UCSD-AML1 (cell line): ENCODE data around the gene TBL1X.

ENCODE experiments used
- DNase-seq: peaks from one replicate; lab custom pipeline; 2025; ENCODE audit not compliant: unreplicated experiment; lab: John Stamatoyannopoulos, UW

The TBL1X gene

GRCh38 chrX:9619133-9619532, 154.3 kb downstream of the TBL1X start:
- DNase-seq, result no peak

GRCh38 chrX:9619581-9619980, 154.7 kb downstream of the TBL1X start:
- DNase-seq, result no peak

- DNase-seq, result no peak
Observed at GRCh38 chrX:9622128-9622527, 157.3 kb downstream of the TBL1X start.

- no peak for DNase-seq
Observed at GRCh38 chrX:9626379-9626778, 161.5 kb downstream of the TBL1X start.

- no peak for DNase-seq
Observed at GRCh38 chrX:9627922-9628321, 163.1 kb downstream of the TBL1X start.

- DNase-seq, result no peak
Observed at GRCh38 chrX:9628779-9629493, 164.1 kb downstream of the TBL1X start.

GRCh38 chrX:9634551-9634950, 169.7 kb downstream of the TBL1X start:
- no peak for DNase-seq

- DNase-seq, result no peak
Observed at GRCh38 chrX:9635368-9635767, 170.5 kb downstream of the TBL1X start.

GRCh38 chrX:9635803-9636202, 170.9 kb downstream of the TBL1X start:
- no peak for DNase-seq

- no peak for DNase-seq
Observed at GRCh38 chrX:9638871-9639270, 174.0 kb downstream of the TBL1X start.

- no peak for DNase-seq
Observed at GRCh38 chrX:9642270-9642995, 177.6 kb downstream of the TBL1X start.

GRCh38 chrX:9643807-9644206, 178.9 kb downstream of the TBL1X start:
- DNase-seq, result no peak

GRCh38 chrX:9644335-9644734, 179.5 kb downstream of the TBL1X start:
- no peak for DNase-seq

- DNase-seq, result no peak
Observed at GRCh38 chrX:9646471-9647224, 181.8 kb downstream of the TBL1X start.

GRCh38 chrX:9647431-9647830, 182.6 kb downstream of the TBL1X start:
- DNase-seq, result no peak

- DNase-seq, result no peak
Observed at GRCh38 chrX:9650091-9650490, 185.2 kb downstream of the TBL1X start.

GRCh38 chrX:9651737-9652136, 186.9 kb downstream of the TBL1X start:
- no peak for DNase-seq

- DNase-seq, result no peak
Observed at GRCh38 chrX:9654929-9655328, 190.1 kb downstream of the TBL1X start.

- DNase-seq, result no peak
Observed at GRCh38 chrX:9656277-9656676, 191.4 kb downstream of the TBL1X start.

- DNase-seq, result no peak
Observed at GRCh38 chrX:9656871-9657270, 192.0 kb downstream of the TBL1X start.

- DNase-seq, result no peak
Observed at GRCh38 chrX:9657590-9658256, 192.9 kb downstream of the TBL1X start.
